ENCODE data around the gene ENPP6.
"Not testable (repeated sequence)": the region's sequence is repeated elsewhere in the genome, so short reads cannot be mapped to it uniquely, and the experiment has no call there.

ENPP6 gene

GRCh38 chr4:184148738-184149637 is 68.7 kb downstream of the ENPP6 start:
- no peak for DNase-seq (ENCODE audit: low read depth in 2 of 2)

DNA sequence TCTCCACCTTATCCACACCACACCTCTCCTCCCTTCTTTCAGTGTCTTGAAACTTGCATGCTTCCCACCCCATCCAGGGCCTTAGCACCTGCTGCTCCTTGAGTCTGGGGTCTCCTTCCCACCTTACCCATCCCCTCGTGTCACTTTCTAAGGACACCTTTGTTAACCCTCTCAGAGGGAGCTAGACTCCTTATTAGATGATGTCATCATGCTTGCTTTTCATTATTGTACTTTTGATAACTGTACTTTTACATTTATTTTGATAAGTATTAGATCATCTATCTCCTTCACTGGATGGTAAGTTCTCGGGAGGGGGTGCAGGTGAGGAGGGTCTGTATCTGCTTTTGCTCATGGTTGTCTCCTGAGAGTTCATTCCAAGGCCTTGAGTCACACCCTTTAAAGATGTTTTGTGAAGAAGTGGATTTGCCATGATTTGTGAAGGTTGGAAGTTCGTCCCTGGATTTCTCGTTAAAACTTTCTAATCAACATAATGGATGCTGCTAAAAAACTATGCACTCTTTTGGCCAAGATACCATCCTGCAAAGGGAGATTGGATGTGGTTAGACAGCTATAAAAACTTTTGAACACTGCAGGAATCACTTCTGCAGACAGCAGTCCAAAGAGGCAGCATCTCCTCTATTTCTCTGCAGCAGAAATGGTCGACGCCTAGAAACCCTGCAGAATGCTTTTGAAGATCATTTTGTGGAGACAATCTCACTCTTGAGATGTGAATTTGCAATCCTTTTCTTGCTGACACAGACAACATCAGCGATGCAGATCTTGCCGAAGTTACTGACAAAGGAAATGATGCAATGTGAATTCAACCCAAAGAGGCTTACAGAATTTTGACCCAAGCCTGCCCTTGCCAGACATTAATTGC is 69.6 kb downstream of the ENPP6 start:
- no peak for DNase-seq (ENCODE audit: low read depth in 2 of 2)

DNA sequence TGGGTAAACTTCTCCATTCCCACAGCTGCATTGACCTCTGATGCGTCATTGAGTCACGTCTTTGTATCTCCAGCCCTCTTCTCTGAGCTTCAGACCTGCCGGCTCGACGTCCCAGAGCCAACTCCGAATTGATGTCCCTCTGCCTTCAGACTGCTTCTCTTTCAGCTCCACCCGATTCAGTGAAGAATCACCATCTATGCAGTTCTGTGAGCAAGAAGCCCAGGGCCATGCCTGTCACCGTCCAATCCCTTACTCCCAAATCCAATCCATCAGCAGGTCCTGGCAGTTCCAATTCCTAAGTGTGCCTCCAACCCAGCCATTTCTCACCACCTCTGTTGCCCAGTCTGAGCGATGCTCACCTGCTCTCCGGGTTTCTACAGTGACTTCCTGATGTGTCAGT is 70.7 kb downstream of the ENPP6 start:
- DNase-seq (ENCODE audit: low read depth in 2 of 2) = no peak

DNA sequence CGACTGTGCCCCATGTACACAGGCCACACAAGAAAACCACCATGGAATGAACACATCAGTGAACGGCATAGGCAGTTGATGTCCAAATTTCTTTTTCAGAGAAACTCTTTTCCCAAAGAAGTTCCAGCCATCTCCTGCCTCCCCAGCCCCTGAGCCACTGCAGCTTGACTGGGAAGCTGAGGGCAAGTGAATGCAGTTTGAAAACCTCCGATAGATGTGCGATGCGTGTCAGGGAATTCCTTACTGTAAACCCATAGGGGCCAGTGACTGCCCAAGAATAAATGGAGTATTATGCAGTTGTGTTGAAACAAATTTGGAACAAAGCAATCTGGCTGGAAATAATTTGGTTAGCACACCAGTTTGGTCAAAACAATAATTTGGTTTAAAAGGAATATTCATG is 72.1 kb downstream of the ENPP6 start:
- no peak for DNase-seq (ENCODE audit: low read depth in 2 of 2)

- DNase-seq (ENCODE audit: low read depth in 2 of 2) = no peak
Measured at GRCh38 chr4:184143770-184144564, 73.7 kb downstream of the ENPP6 start.

DNA sequence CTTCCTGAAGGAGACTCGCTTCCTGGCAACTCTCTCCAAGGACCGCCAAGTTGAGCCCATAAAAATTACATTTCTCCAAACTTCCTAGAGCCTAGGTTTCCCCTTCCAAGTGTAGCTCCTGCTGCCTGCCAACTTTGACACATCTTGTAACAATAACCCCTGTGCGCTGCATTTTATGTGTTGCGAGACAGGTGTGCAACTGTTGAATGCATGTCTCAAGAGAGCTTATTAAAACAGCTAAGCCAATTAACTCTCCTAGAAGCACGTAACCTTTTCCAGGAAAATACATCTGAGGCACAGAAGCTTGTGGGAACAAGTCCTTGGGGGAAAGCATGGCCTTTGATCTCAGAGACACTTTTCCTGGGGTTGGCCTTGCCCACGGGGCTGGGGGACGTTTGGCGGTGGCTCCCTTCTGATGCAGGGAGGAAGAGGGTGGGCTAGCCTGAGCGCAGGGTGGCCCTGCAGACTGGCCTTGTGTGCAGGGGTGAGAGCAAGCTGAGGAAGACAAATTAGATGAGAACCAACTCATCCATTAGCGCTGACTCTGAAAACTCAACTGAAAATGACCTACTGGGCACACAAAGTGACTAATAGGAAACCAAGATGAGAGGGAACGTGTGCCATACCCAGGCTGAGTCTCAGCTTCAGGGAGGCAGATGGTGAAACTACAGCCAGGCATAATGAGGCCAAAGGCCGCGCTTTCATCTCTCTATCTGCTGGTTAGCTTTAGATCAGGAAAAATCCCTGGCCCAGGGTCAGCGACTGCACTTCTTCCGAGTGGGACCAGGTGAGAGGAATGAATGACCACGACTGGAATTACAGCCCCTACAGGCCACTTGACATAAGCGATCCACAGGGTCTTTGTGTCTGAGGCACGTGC is 75.3 kb downstream of the ENPP6 start:
- no peak for DNase-seq (ENCODE audit: low read depth in 2 of 2)

GRCh38 chr4:184140901-184141300 is 76.8 kb downstream of the ENPP6 start:
- DNase-seq (ENCODE audit: low read depth in 2 of 2) = not testable (repeated sequence)

DNA sequence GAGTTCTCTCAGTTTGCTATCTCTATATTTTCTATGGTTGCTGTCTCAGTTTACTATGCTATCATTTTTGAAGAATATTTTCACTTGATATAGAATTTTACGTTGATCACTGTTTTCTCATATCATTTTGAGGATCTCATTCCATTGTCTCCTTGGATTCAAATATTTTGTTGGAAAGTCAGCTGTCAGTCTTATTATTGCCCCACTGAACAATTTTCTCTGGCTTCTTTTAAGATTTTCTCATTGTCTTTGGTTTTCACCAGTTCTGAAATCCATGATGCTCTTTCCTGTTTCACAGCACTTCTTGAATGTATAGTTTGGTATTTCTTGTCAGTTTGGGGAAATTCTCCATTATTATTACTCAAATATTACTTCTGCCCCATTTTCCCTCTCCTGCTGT is 81.1 kb downstream of the ENPP6 start:
- DNase-seq (ENCODE audit: low read depth in 2 of 2) = no peak

GRCh38 chr4:184126800-184127199 is 90.9 kb downstream of the ENPP6 start:
- no peak for DNase-seq (ENCODE audit: low read depth in 2 of 2)

- no peak for DNase-seq (ENCODE audit: low read depth in 2 of 2)
Measured at GRCh38 chr4:184122631-184123408, 94.9 kb downstream of the ENPP6 start.

DNA sequence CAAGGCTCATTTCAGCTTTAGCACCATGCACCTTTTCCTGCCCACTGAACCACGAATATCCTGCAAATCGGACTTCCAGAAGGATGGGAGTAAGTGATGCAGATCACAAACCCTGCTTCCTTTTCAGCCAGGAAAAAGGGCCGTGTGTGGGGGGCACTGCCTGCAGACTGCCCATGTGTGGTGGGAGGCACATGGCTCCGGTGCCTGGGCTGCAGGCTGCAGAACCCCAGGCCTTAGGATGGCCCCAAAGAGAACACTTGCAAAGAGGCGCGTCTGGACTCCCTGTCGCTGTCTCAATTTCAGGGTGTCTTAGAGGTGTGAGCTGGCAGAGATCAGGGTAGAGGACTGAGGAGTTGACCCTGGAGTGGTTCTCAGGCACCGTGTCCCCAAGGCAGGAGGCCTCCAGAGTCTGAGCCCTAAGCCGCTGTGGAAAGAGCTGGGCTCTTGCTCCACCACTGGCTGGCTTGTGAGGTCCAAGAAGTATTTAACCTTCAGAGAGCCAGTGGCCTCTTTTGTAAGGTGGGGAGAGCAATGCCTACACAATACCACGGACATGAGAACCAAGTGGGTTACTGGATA is 97.0 kb downstream of the ENPP6 start:
- DNase-seq (ENCODE audit: low read depth in 2 of 2) = no peak

GRCh38 chr4:184117662-184118199 is 99.9 kb downstream of the ENPP6 start:
- DNase-seq (ENCODE audit: low read depth in 2 of 2) = no peak

DNA sequence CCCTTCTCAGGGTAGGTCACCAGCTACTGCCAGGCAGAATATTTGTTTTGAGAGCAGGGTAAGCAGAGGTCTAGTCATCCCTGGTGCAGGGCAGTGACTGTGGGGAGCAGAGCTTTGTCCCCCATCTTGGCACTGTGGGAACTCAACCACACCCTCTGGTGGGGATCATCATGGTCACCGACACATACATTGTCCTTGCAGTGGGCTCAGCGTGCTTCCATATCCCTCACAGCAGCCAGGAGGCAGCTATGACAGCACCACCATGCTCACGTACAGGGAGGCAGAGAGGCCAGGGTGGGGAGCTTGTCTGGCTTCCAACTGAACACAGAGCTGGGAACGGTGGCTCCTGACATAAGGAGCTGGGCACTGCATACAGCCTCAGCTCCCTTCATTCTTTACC is 102.3 kb downstream of the ENPP6 start:
- no peak for DNase-seq (ENCODE audit: low read depth in 2 of 2)

DNA sequence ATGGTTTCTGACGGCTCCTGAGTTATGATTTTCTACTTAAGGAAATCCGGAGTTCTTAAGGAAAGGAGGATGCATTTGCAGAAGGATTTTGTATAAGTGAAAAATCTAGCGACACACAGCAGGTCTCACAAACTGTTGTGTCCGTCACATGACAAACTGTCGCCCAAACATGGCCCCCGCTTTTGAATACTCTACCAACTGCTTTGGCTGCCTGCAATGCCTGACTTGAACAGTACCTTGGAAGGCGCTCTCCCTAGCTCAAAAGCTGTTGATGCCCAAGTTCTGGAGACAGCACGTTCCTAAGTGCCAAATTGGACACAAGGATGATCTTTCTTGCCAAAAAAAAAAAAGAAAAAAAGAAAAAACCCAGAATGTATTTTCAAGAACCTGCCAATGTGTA is 103.2 kb downstream of the ENPP6 start:
- no peak for DNase-seq (ENCODE audit: low read depth in 2 of 2)

DNA sequence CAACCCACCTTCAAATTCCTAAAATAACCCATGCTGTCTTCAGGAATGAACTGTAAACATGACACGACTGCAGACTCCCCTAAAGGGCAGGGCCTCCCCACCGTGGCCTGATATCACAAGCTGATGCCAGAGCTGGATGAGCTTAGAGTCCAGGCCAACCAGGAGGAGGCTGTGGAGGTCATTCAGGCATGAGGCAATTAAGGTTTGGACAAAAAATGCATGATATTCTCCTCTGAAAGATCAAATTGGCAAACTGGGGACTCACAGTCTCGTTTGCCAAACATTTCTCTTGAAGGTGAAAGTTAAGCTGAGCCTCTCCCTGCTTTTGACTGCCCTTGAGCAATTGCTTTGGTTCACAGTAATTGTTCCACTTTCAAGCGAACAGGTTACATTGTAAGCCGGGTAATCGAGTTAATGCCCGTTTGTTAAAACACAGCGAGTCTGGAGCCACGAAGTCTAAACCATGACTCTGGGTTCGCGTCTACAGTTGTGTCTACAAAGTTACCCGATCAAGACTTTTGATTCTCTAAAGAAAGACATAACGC is 105.6 kb downstream of the ENPP6 start:
- no peak for DNase-seq (ENCODE audit: low read depth in 2 of 2)

DNA sequence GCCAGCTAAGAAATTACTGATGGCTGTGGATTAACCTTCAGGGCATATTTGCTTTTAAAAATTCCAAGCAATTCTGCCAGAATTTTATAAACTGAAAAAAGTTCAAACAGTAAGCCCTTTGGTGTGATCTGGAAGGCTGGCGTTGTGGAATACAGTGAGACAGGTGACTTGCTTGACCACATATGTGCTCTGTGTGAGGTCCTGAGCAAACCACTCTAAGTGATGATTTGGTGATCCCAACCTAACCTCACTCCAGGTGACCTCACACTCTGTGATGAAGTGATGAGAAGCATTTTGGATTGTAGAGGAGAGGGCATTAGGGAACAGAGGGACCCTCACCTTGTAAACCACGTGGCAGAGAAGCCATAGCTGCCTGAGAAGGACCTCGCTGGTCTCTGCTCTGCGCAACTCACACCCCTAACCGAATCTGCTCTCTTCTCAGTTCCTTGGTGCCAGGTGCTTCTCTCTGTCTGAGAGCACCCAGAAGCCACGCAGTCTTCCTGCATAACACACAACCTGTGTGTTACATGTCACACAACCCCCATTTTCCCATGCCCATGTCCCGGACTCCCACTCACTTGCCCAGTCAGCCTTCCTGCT is 106.3 kb downstream of the ENPP6 start:
- no peak for DNase-seq (ENCODE audit: low read depth in 2 of 2)

DNA sequence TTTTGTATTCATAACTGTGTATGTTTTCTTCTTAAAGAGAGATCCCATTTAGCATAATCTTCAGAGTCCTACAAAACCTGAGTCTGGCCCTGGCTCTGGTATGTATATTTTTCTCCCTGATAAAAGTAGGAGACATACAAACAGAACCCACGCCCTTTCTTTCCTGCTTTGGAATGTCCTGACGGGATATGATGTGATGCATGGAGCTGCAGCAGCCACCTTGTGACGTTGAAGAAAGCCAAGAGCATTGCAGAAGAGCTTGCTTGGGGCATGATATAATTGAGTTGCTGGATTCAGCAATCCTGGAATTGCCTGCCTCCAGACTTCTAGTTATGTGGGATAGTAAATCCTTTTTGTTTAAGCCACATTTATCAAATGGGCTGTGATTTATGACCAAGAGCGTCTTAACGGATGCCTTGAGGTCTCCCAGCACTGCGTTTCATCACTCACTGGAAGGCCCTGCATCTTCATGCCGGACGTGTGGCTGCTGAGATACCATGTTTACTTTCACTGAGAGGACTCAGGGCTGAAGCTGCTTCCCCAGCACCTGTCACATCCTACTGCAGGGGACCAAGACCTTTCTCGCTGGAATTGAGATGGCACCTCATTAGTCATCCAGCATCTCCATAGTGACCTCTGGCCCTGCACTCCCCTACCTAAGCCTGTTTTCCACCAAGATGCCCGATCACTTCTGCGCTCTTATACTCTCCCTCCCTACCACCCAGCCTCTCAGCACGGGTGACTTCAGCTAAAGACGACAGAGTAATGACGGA is 107.0 kb downstream of the ENPP6 start:
- DNase-seq (ENCODE audit: low read depth in 2 of 2) = no peak

DNA sequence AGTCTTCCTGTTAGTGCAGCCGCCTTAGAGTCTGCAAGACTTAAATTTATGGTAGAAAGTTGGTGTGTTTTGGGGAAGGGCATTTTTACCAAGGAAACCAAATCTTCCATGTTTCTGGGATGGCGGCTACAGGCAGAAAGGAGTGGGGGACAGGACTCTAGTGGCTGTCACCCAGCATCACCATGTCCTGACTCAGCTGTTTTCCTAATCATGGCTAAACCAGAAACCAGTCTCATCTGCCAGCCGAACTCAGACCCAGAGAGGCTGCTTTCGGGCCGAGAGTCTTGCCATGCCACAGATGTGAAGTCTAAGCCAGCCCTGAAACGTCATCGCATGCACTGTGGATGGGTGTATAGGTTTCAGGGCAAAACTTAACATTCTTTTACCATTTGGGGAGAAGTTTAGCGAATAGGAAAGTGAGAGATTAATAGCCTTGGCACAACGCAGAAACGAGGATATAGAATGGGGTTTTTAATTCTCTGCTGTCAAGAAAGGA is 109.6 kb downstream of the ENPP6 start:
- no peak for DNase-seq (ENCODE audit: low read depth in 2 of 2)

Data from stimulated activated CD8-positive, alpha-beta memory T cell treated with anti-CD3 and anti-CD28 coated beads, Interleukin-15, amount 100 ng/mL, for 48 hours (primary cell).